Activated CD8-positive, alpha-beta memory T cell treated with anti-CD3 and anti-CD28 coated beads, Interleukin-2, amount 50 U/mL, for 48 hours (primary cell): Measurements from ENCODE around the gene TK2.
A peak's percentile ranks its signal among the peaks of the same experiment; 100 is the strongest.
"Not testable (repeated sequence)": the region's sequence is repeated elsewhere in the genome, so short reads cannot be mapped to it uniquely, and the experiment has no call there.

Experiments
- DNase-seq: peaks from one replicate; pipeline ENCODE4 v3.0.0-alpha.2; 2020

The TK2 gene

GRCh38 chr16:66549284-66550131, at the start of gene TK2:
Gene TK2 (minus strand): TSS chr16:66550122. CDS start chr16:66550061, 61 bp downstream.
- DNase-seq = peak; percentile 88

- DNase-seq = no peak
Measured at GRCh38 chr16:66598111-66598510, 48.2 kb upstream of the TK2 start.

GRCh38 chr16:66596986-66597848, 47.3 kb upstream of the TK2 start:
- DNase-seq = no peak

- not testable (repeated sequence) for DNase-seq
Measured at GRCh38 chr16:66596559-66596958, 46.6 kb upstream of the TK2 start.

GRCh38 chr16:66594739-66595138, 44.8 kb upstream of the TK2 start:
- no peak for DNase-seq

DNA sequence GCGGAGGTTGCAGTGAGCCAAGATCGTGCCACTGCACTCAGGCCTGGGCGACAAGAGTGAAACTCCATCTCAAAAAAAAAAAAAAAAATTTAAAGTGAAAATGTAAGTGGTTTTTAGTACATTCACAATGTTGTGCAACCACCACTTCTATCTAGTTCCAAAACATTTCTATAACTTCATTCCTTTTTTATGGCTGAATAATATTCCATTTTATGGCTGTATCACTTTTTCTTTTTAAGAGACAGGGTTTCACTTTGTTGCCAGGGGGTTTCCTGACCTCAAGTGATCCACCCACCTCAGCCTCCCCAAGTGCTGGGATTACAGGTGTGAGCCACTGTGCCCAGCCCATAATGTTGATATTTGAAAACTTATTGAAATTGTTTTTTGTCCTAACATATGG, 42.9 kb upstream of the TK2 start:
- no peak for DNase-seq

GRCh38 chr16:66592241-66592640, 42.3 kb upstream of the TK2 start:
- no peak for DNase-seq

DNA sequence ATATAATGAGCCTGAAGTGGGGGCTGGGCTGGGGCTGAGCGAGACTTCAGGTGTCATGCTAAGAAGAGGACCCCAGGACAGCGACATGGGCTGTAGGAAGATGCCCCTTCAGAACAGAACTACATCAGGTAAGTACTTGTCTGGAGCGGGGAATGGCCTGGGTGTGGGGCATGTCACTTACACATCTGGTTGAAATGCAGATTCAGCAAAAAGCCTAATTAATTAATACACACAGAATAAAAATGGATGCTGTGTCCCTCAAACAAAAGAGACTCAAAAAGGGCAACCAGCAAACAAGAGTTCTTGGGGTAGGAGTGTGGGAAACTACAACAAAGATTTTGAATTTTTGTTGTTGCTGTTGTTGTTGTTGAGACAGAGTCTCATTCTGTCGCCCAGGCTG, 41.1 kb upstream of the TK2 start:
- DNase-seq = peak; percentile 42

GRCh38 chr16:66590322-66590721, 40.4 kb upstream of the TK2 start:
- peak; percentile 42 for DNase-seq

DNA sequence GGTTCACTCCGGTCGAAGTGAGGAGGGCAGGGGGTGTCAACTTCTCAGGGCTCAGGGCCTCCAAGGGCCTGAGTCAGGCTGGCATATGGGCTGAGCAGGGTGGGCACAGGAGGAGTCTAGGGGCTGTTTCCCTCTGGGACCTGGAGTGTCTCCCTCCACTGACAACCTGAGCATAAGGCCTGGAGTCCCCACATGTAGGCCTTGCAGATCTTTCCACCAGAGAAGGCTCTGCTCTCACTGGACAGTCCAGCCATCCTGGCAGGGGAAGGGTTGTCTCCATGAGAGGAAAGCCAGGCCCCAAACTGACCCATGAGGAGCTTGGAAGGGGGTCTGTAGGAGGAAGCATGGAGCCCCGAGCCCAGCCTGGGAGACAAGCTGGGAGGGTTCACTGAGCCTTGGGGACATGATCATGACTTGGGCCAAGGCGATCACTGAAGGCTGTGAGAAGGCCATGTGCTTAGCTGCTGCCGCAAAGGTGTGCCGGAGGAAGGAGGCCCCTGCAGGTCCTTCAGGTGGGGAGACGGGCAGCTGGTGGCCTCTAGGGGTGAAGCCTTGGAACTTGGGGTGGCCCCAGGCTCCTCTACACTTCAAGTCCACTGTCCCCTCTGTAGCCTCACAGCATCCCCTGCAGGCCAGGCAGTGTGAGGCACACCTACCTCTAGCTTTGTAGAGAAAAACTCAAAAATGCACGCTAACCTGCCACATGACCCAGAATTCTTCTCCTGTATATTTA, 39.2 kb upstream of the TK2 start:
- DNase-seq = peak; percentile 71

- DNase-seq = no peak
Measured at GRCh38 chr16:66587881-66588600, 38.1 kb upstream of the TK2 start.

DNA sequence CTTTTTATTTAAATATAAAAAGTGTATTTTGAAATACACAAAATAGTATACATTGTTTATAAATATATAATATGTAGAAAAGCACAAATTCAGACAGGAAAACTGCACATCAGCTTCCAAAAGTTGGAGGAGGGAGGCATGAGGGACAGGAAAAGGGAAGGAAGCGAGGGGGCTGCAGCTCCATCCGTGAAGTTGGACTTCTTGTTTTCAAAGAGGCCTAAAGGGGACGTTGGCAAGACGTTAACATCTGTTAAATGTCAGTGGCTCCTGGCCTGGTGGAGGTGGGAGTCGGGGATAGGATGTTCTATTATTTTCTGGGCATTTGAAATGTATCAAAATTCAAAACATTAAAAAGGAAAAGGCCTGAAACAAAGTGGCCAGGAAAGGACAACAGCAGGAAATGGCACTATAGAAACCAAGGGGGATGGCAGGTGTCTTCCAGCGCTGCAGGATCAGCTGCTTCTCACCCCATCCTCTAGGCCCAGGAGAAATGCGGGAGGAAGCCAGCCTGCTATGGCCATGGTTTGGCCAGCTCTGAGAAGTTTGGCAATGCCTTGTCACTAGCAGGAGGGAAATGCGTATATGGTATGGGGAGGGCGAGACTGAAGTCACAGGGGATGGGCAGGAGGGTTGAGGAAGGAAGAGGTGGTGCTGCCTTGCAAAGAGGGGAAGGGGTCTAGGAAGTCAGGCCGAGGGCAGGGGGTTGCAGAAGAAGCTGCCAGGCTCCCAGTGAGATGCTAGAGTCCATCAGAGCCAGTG, 35.7 kb upstream of the TK2 start:
- no peak for DNase-seq

DNA sequence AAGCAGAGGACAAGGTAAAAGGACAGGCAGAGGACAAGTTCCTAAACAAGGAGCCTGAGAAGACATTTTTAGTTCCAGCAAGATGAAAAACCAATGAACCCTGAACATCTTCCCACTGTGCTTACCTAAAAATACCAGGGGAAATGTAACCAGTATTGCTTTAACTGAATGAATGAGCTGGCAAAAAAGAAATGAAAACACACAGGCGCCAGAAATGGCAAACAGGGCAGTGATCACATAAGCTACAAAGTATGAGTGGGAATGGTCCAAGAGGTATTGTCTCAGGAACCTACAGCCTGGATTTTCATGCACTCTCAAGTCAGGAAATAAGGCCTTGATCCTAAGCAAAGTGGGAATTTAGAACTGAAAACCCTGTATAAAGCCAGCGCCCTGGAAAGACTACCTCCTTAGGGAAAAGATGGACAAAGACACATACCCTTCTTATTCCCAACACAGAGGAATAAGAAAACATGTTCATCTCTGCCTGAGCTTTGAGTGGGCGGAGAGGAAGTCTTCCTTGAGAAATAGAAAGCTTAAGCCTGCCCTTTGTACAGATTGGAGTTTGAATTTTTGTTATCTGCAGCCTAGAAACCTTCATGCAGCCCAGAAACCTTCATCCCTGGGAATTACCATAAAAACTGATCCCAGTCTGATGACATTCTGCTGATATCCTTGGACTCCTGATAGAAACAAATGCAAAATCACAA, 31.5 kb upstream of the TK2 start:
- DNase-seq = no peak

- DNase-seq = no peak
Measured at GRCh38 chr16:66580605-66581209, 30.8 kb upstream of the TK2 start.

DNA sequence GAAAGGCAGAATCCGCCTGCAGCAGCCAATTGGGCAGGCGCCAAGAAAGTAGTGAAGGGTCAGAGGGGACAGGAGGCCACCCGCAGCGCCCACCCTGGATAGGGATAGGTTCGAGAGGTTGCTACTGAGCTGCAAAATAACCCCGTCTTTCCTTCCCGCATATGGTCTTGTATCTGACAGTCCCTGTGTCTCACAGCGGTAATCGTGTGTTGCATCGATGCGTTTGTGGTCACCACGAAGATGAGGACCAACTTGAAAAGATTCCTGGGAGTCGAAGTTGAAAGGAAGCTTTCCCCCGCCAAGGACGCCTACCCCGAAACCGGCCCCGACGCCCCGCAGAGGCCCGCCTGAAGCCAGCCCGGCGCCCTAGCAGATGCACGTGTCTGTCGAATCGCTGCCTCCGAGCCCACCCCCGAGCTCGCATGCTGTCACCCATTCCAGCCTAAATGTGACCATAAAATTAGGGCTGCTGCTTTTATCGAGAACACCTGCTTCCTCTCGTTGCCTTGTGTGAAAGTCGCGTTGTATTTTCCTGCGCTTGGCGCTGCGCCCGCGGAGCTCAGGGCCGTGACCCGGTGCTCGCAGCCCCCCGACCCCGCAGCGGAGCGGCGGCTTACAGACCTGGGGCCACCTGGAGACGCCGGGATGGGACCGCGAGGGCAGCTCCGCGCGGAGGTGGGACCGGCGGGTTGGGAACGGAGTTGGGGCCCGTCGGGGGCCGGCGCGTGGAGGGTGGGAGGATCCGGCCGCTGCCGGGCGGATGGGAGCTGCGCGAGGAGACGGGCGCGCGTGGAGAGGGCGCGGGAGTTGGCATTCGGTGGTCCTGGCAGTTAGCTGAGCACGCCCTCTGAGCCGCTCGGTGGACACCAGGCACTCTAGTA, 29.0 kb upstream of the TK2 start, which contains the start of gene CMTM2:
TSS of gene CMTM2 (plus strand) at position 813 of the 881 bp plus-strand sequence. CDS start 145 bp downstream, outside the sequence.
- DNase-seq = no peak

- DNase-seq = no peak
Measured at GRCh38 chr16:66576296-66576695, 26.4 kb upstream of the TK2 start.

- DNase-seq = no peak
Measured at GRCh38 chr16:66575060-66575459, 25.1 kb upstream of the TK2 start.

GRCh38 chr16:66574531-66574930, 24.6 kb upstream of the TK2 start:
- no peak for DNase-seq

- DNase-seq = no peak
Measured at GRCh38 chr16:66574081-66574480, 24.2 kb upstream of the TK2 start.
